GM12878 (cell line): Measurements from ENCODE around the gene SARDH.

Experiments
- BRCA1 ChIP-seq: IDR thresholded peaks from 2 replicates; pipeline ENCODE4 v1.6.1; 2011; ENCODE audit warnings: low read depth, low read length, improper control_type of control experiment
- CTCF ChIP-seq, 3 experiments: IDR thresholded peaks in 2 of 3; conservative IDR thresholded peaks in 1 of 3; 2 replicates each; pipeline ENCODE4 v1.5.1; 2011; ENCODE audit warnings: low read depth in 3 of 3, low read length in 3 of 3, mild to moderate bottlenecking in 3 of 3, control low read depth in 2 of 3, moderate library complexity in 2 of 3, inconsistent platforms in 1 of 3, mixed read lengths in 1 of 3; ENCODE audit not compliant: control insufficient read depth in 2 of 3, insufficient read depth in 1 of 3; ENCODE audit errors: extremely low read depth in 1 of 3
- ESRRA ChIP-seq: IDR thresholded peaks from 2 replicates; pipeline ENCODE4 v1.6.1; 2012; ENCODE audit warnings: mild to moderate bottlenecking, low read length, improper control_type of control experiment
- JUND ChIP-seq: IDR thresholded peaks from 2 replicates; pipeline ENCODE4 v1.6.1; 2012; ENCODE audit warnings: low read depth, mild to moderate bottlenecking, low read length, improper control_type of control experiment, moderate library complexity
- MTA2 ChIP-seq: fragments of 450-650 bp; IDR thresholded peaks from 2 replicates; pipeline ENCODE4 v1.6.1; 2016; ENCODE audit warnings: low read depth, mild to moderate bottlenecking, moderate library complexity
- PAX8 ChIP-seq: fragments of 450-650 bp; IDR thresholded peaks from 2 replicates; pipeline ENCODE4 v1.6.1; 2017; ENCODE audit warnings: mild to moderate bottlenecking, moderate library complexity
- POLR2A ChIP-seq: IDR thresholded peaks from 2 replicates; pipeline ENCODE4 v1.6.1; 2011; ENCODE audit warnings: low read depth, mild to moderate bottlenecking, low read length
- USF1 ChIP-seq: IDR thresholded peaks from 2 replicates; pipeline ENCODE4 v1.6.1; 2011; ENCODE audit warnings: borderline replicate concordance, low read depth, mild to moderate bottlenecking, moderate library complexity, mixed read lengths, low read length; ENCODE audit not compliant: insufficient read depth; ENCODE audit errors: extremely low read length
- ZNF592 ChIP-seq: fragments of 450-650 bp; IDR thresholded peaks from 2 replicates; pipeline ENCODE4 v1.6.1; 2017; ENCODE audit warnings: mild to moderate bottlenecking, moderate library complexity

DNA sequence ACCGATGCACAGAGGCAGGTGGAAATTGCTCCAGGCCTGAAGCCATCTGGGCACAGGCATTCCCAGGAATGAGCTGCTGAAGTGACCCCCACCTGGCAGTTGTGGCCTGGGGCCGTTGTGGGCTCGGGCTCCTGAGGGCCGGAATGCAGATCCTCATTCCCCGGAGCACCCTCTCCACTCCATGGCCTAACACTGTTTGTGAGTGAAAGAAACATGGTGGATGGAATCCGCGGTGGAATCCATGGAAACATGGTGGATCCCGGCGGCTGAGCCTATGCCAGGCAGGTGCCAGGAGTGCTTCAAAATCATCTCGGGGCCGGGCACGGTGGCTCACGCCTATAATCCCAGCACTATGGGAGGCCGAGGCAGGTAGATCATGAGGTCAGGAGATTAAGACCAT is 3.6 kb upstream of the SARDH start:
- TF ChIP-seq PAX8 (no peak), POLR2A (no peak), CTCF (IDR thresholded peaks at IDR 0.05 in 2 of 3, conservative IDR thresholded peaks at IDR 0.05 in 1 of 3; ENCODE audit: control insufficient read depth in 2 of 3, extremely low read depth in 1 of 3, insufficient read depth in 1 of 3, low read depth in 3 of 3, low read length in 3 of 3) (no peak), JUND (no peak), BRCA1 (no peak), ESRRA (no peak), MTA2 (no peak), ZNF592 (no peak), USF1 (no peak)
